ENCODE measurements around the gene USP7.

DNA sequence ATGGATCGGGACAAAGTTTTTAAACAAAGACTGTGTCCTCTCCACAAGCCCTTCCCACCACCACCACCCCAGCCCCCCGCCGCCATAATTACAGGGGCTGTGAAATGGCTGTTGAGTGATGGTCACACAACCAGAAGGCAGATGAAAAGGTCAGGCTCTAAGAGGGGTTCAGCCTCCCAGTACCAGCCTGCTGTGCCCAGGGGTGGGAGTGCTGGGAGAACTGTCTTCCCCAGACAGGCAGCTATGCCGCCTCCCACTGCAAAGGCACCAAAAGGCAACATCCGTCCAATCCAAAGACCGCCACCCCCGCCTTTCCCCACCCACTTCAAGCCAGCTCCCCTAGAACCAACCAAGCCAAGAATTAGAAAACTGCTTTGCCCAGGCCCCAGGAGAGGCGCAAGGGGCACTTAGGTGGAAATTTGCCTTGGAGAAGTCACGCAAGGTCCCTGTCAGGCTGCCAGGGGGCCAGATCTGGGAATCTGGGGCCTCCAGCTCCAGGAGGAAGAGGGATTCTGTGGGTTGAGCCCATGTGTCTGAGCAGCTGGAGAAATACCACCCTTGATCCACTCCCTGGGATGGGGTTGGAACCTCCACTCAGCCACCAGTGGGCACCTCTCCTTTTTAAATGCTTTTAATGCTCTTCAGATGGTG is 109.3 kb downstream of the USP7 start:
- no peak for TF ChIP-seq FOXK2 (IDR thresholded peaks at IDR 0.05)
- TF ChIP-seq FOXM1 (IDR thresholded peaks at IDR 0.05; ENCODE audit: borderline replicate concordance), result no peak

Data from HEK293T (cell line).